ENCODE results near the gene FOXP2.
"Not testable (repeated sequence)": the region's sequence is repeated elsewhere in the genome, so short reads cannot be mapped to it uniquely, and the experiment has no call there.

Gene FOXP2

DNA sequence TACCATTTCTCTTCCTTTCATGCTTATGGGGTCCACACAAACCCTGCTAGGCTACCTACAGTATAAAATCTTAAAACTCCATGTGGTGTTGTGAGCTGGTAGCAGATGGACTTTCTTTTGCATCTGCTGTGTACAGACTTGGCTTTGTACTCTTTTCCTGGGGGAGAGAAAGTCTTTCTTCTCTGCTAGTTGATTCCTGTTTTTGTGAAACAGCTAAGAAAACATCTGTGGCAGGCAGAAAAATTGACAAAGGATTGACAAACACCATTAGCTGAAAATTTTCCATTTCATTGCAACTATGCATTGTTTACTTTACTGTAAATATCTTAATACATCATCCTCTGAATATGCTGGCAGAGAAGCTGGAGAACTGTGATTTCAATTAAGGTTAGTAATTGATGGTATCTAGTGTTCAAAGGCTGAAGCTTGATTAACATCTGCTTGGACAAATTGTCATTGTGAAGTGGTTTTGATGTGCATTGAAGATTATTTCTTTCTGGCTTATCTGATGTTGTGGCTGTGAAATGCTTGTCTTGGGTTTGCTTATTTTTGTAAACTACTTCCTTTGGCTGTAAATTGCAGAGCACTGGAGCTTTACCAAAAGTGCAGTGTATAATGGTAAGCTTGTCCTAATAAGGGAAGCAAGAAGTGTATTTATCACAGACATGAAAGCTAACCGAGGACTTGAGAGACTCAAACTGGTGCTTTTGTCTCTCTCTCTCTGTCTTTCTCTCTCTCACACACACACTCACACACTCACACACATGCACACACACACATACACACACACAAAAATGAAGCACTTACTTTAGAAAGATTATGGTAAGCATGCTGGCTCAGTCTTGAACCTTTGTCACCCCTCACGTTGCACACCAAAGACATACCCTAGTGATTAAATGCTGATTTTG, at the start of gene FOXP2:
FOXP2 (plus strand) TSS at position 660 of the 908 bp plus-strand sequence. CDS start 11,697 bp downstream, outside the sequence.
- no peaks in the 10 kb centered on the region for H3K36me3 ChIP-seq (ENCODE audit: control insufficient read depth in 5 of 5, insufficient read depth in 5 of 5, low read length in 5 of 5)
- H3K9ac ChIP-seq (ENCODE audit: low read length in 5 of 5): peak within 1 kb of the TSS; percentile 40 to 82 (median 55)
- H3K27ac ChIP-seq (ENCODE audit: low read depth, low read length): peak within 1 kb of the TSS; percentile 15
- no peaks in the 10 kb centered on the region for H3K27me3 ChIP-seq (ENCODE audit: control insufficient read depth in 5 of 5, insufficient read depth in 4 of 5, low read length in 5 of 5)
- H3K4me1 ChIP-seq (ENCODE audit: control insufficient read depth in 5 of 5, insufficient read depth in 5 of 5, low read length in 5 of 5): peaks cover 0 to 21% (median 19%) of the 10 kb centered on the region in 5 donors
- peak within 1 kb of the TSS; percentile 46 to 90 (median 62) for H3K4me3 ChIP-seq (ENCODE audit: low read depth in 1 of 5, low read length in 5 of 5)
- H3K9me3 ChIP-seq (ENCODE audit: control insufficient read depth in 5 of 5, low read length in 5 of 5): no peaks in the 10 kb centered on the region

DNA sequence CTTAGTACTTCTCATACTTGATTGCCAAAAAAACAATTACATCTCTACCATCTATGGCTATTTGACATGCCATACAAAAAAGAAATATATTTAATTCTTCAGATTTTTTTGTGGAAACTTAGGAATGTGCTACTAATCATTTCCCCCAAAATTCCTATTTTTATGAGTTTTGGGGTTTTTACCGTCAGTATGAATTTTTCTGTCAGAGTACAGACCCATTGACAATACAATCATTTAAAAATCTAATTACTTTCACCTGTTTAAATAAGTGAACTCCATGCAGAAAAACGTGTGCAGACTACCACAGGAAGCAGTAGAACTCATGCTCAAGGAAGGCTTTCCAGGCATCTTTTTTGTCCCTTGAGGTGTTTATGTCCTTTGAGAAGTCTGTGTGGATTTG, 48.8 kb upstream of the FOXP2 start:
- Histone ChIP-seq H3K9ac (ENCODE audit: low read length in 5 of 5) (no peak overlapping the region), H3K27ac (ENCODE audit: low read depth, low read length) (no peak overlapping the region), H3K27me3 (ENCODE audit: control insufficient read depth in 5 of 5, insufficient read depth in 4 of 5, low read length in 5 of 5) (no peaks in the 10 kb centered on the region), H3K4me1 (ENCODE audit: control insufficient read depth in 5 of 5, insufficient read depth in 5 of 5, low read length in 5 of 5) (peaks cover 0 to 7% (median 0%) of the 10 kb centered on the region in 5 donors), H3K4me3 (ENCODE audit: low read depth in 1 of 5, low read length in 5 of 5) (no peak overlapping the region), H3K36me3 (ENCODE audit: control insufficient read depth in 5 of 5, insufficient read depth in 5 of 5, low read length in 5 of 5) (no peaks in the 10 kb centered on the region), H3K9me3 (ENCODE audit: control insufficient read depth in 5 of 5, low read length in 5 of 5) (no peaks in the 10 kb centered on the region)

DNA sequence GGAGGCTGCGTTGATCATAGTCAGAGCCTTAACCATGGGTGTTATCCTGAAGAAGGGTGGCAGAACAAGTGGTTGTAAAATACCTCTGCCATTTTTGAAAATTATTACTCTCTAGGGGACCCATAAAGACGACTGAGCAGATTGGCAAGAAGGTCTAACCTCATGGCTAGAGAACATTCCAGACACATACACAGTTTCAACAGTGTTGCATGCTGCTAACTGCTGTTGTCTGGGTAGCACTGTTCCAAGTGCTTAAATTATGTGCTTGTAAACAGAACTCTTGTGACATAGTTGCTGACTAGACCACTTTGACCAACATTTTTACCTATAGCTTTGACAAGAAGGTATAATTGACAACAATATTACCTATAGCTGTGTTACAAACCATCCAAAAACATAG, 46.1 kb upstream of the FOXP2 start:
- H3K4me3 ChIP-seq (ENCODE audit: low read depth in 1 of 5, low read length in 5 of 5): no peak overlapping the region
- H3K9ac ChIP-seq (ENCODE audit: low read length in 5 of 5): no peak overlapping the region
- H3K4me1 ChIP-seq (ENCODE audit: control insufficient read depth in 5 of 5, insufficient read depth in 5 of 5, low read length in 5 of 5): peaks cover 0 to 7% (median 0%) of the 10 kb centered on the region in 5 donors
- no peak overlapping the region for H3K27ac ChIP-seq (ENCODE audit: low read depth, low read length)
- no peaks in the 10 kb centered on the region for H3K27me3 ChIP-seq (ENCODE audit: control insufficient read depth in 5 of 5, insufficient read depth in 4 of 5, low read length in 5 of 5)
- no peaks in the 10 kb centered on the region for H3K9me3 ChIP-seq (ENCODE audit: control insufficient read depth in 5 of 5, low read length in 5 of 5)
- H3K36me3 ChIP-seq (ENCODE audit: control insufficient read depth in 5 of 5, insufficient read depth in 5 of 5, low read length in 5 of 5): no peaks in the 10 kb centered on the region

DNA sequence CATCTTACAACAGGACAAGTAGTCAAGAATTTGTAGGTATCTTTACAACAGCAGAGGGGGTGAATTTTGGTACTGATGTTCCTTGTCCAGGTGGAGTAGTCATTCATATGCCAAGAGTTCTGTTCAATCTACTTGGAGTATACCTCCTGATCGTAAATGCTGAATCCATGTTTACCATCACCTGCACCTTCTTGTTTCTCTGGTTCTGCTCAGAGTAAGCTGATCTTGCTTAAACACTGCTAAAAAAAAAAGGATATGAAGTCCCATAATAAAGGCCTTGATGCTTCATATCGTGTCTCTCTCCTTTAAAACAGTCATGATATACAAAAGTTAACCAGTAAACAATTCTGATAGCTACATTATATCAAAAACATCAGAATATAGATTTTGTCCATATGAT, 45.3 kb upstream of the FOXP2 start:
- Histone ChIP-seq H3K9ac (ENCODE audit: low read length in 5 of 5) (no peak overlapping the region), H3K4me1 (ENCODE audit: control insufficient read depth in 5 of 5, insufficient read depth in 5 of 5, low read length in 5 of 5) (peaks cover 0 to 7% (median 0%) of the 10 kb centered on the region in 5 donors), H3K9me3 (ENCODE audit: control insufficient read depth in 5 of 5, low read length in 5 of 5) (no peaks in the 10 kb centered on the region), H3K27ac (ENCODE audit: low read depth, low read length) (no peak overlapping the region), H3K36me3 (ENCODE audit: control insufficient read depth in 5 of 5, insufficient read depth in 5 of 5, low read length in 5 of 5) (no peaks in the 10 kb centered on the region), H3K27me3 (ENCODE audit: control insufficient read depth in 5 of 5, insufficient read depth in 4 of 5, low read length in 5 of 5) (no peaks in the 10 kb centered on the region), H3K4me3 (ENCODE audit: low read depth in 1 of 5, low read length in 5 of 5) (no peak overlapping the region)

DNA sequence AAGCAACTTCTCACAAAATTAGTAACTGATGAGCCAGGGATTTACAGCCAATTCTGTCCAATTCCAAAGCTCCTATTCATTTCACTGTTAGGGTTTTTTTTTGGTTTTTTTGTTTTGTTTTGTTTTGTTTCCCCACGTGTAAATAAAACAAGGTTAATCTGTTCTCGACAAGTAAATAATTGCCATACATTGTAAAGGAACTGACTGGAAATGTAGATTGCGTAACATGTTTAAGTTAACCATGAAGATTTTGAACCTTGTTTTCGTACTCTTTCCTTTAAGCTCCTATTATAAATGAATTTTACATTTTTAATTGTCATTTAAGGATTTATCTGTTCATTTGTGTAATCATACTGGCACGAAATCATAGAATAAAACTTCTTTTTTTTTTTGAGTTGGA, 42.0 kb upstream of the FOXP2 start:
- Histone ChIP-seq H3K36me3 (ENCODE audit: control insufficient read depth in 5 of 5, insufficient read depth in 5 of 5, low read length in 5 of 5) (no peaks in the 10 kb centered on the region), H3K27me3 (ENCODE audit: control insufficient read depth in 5 of 5, insufficient read depth in 4 of 5, low read length in 5 of 5) (no peaks in the 10 kb centered on the region)

DNA sequence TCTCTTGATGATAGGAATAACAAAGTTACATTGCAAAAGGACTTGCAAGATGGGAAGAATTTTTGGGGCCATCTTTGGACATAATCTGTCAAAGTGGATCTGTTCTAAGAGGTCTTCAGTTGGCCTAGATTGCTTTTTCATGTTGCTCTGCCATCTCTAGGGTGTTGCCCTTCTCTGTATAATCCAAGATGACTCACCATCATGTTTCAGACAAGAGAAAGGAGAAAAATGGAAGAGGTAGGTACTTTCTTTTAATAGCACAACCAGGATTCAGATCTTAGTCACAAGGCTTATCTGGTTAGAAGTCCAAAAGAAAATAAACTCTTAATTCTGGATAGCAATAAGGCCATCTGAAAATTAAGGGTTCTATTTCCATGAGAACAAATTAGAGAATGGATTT, 38.7 kb upstream of the FOXP2 start:
- H3K27me3 ChIP-seq (ENCODE audit: control insufficient read depth in 5 of 5, insufficient read depth in 4 of 5, low read length in 5 of 5): no peaks in the 10 kb centered on the region
- no peaks in the 10 kb centered on the region for H3K4me1 ChIP-seq (ENCODE audit: control insufficient read depth in 5 of 5, insufficient read depth in 5 of 5, low read length in 5 of 5)
- H3K27ac ChIP-seq (ENCODE audit: low read depth, low read length): no peak overlapping the region
- no peak overlapping the region for H3K4me3 ChIP-seq (ENCODE audit: low read depth in 1 of 5, low read length in 5 of 5)
- H3K36me3 ChIP-seq (ENCODE audit: control insufficient read depth in 5 of 5, insufficient read depth in 5 of 5, low read length in 5 of 5): no peaks in the 10 kb centered on the region
- H3K9me3 ChIP-seq (ENCODE audit: control insufficient read depth in 5 of 5, low read length in 5 of 5): no peaks in the 10 kb centered on the region
- no peak overlapping the region for H3K9ac ChIP-seq (ENCODE audit: low read length in 5 of 5)

More for the DNA sequence above, 42.0 kb upstream of the FOXP2 start:
- no peaks in the 10 kb centered on the region for H3K9me3 ChIP-seq (ENCODE audit: control insufficient read depth in 5 of 5, low read length in 5 of 5)
- peaks cover 0 to 7% (median 0%) of the 10 kb centered on the region in 5 donors for H3K4me1 ChIP-seq (ENCODE audit: control insufficient read depth in 5 of 5, insufficient read depth in 5 of 5, low read length in 5 of 5)
- no peak overlapping the region for H3K9ac ChIP-seq (ENCODE audit: low read length in 5 of 5)
- no peak overlapping the region for H3K4me3 ChIP-seq (ENCODE audit: low read depth in 1 of 5, low read length in 5 of 5)
- no peak overlapping the region for H3K27ac ChIP-seq (ENCODE audit: low read depth, low read length)

DNA sequence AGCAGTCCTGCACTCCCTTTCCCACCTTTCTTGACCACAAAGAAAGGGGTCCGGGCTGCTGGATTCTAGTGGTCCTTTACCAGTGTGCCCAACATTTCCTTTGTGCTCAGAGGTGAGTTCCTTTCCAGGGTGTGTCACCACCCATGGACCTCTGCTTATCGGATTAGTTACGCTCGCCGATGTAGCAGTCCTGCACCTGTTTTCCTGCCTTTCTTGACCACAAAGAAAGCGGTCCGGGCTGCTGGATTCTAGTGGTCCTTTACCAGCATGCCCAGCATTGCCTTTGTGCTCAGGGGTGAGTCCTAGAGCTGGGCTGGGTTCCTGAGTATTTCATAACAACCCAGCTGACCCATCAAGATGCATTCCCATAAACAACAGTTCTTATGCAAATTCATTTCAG, 30.7 kb upstream of the FOXP2 start:
- not testable (repeated sequence) for H3K4me1 ChIP-seq (ENCODE audit: control insufficient read depth in 5 of 5, insufficient read depth in 5 of 5, low read length in 5 of 5); H3K9me3 ChIP-seq (ENCODE audit: control insufficient read depth in 5 of 5, low read length in 5 of 5); H3K9ac ChIP-seq (ENCODE audit: low read length in 5 of 5); H3K27me3 ChIP-seq (ENCODE audit: control insufficient read depth in 5 of 5, insufficient read depth in 4 of 5, low read length in 5 of 5); H3K27ac ChIP-seq (ENCODE audit: low read depth, low read length); H3K4me3 ChIP-seq (ENCODE audit: low read depth in 1 of 5, low read length in 5 of 5); H3K36me3 ChIP-seq (ENCODE audit: control insufficient read depth in 5 of 5, insufficient read depth in 5 of 5, low read length in 5 of 5)

DNA sequence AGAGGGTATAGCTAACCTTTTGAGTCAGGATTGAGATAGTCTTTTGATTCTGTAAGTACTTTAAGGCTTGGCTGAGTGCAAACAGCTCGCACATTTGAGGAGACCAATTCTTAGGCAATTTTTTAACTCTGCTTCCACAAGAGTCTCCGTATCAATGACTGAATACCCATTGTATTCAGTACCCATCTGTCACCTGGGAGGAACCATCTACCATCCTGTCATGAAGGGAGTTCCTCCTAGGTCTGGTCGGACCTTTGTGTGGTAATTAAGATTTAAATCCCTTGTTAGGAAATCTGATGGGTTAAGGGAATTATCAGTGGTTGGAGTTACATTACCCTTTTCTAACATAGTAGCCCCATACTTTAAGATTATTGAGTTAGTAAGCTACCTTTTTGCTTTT, 30.3 kb upstream of the FOXP2 start:
- H3K36me3 ChIP-seq (ENCODE audit: control insufficient read depth in 5 of 5, insufficient read depth in 5 of 5, low read length in 5 of 5); H3K27me3 ChIP-seq (ENCODE audit: control insufficient read depth in 5 of 5, insufficient read depth in 4 of 5, low read length in 5 of 5); H3K4me1 ChIP-seq (ENCODE audit: control insufficient read depth in 5 of 5, insufficient read depth in 5 of 5, low read length in 5 of 5); H3K4me3 ChIP-seq (ENCODE audit: low read depth in 1 of 5, low read length in 5 of 5); H3K9ac ChIP-seq (ENCODE audit: low read length in 5 of 5); H3K9me3 ChIP-seq (ENCODE audit: control insufficient read depth in 5 of 5, low read length in 5 of 5); H3K27ac ChIP-seq (ENCODE audit: low read depth, low read length): not testable (repeated sequence)

DNA sequence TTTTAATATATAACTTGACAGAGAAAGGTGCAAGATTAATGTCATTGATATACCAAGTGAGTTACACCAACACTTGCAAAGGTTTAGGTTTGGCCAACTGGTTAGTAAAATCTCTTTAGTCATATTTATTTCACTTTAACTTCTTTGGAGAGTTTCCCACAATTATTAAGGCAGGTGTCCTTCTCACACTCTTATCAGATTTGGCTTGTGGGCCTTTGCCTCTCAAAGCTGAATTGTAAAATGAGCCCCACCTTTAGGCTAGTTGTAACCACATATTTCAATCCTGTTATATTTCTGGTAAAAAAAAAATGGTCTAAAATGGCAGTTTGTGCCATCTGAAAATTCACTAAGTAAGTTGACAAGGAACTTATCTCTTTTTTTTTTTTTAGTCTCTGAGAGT, 26.6 kb upstream of the FOXP2 start:
- Histone ChIP-seq H3K4me3 (ENCODE audit: low read depth in 1 of 5, low read length in 5 of 5) (no peak overlapping the region), H3K27me3 (ENCODE audit: control insufficient read depth in 5 of 5, insufficient read depth in 4 of 5, low read length in 5 of 5) (no peaks in the 10 kb centered on the region), H3K36me3 (ENCODE audit: control insufficient read depth in 5 of 5, insufficient read depth in 5 of 5, low read length in 5 of 5) (no peaks in the 10 kb centered on the region), H3K4me1 (ENCODE audit: control insufficient read depth in 5 of 5, insufficient read depth in 5 of 5, low read length in 5 of 5) (no peaks in the 10 kb centered on the region), H3K9ac (ENCODE audit: low read length in 5 of 5) (no peak overlapping the region), H3K27ac (ENCODE audit: low read depth, low read length) (no peak overlapping the region), H3K9me3 (ENCODE audit: control insufficient read depth in 5 of 5, low read length in 5 of 5) (no peaks in the 10 kb centered on the region)

DNA sequence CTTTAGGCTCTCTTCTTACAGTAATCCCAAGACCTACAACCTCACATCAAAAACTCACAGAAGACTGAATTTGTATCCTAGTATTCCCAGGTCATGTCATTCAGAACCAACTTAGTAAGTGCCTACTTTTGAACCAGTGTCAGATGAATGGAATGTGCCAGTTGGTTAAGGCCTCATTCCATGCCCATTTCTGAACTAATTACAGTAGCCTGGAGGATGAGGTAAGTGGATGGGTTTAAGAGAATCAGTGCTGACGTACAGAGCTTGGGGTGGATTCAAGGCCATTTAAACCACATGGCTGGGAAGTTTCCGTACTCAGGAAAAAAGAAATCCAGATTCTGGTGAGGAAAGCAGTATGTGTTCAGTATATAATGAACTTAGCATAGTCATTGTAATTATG, 21.9 kb upstream of the FOXP2 start:
- H3K4me1 ChIP-seq (ENCODE audit: control insufficient read depth in 5 of 5, insufficient read depth in 5 of 5, low read length in 5 of 5): no peaks in the 10 kb centered on the region
- H3K9ac ChIP-seq (ENCODE audit: low read length in 5 of 5): no peak overlapping the region
- no peaks in the 10 kb centered on the region for H3K27me3 ChIP-seq (ENCODE audit: control insufficient read depth in 5 of 5, insufficient read depth in 4 of 5, low read length in 5 of 5)
- no peaks in the 10 kb centered on the region for H3K9me3 ChIP-seq (ENCODE audit: control insufficient read depth in 5 of 5, low read length in 5 of 5)
- no peaks in the 10 kb centered on the region for H3K36me3 ChIP-seq (ENCODE audit: control insufficient read depth in 5 of 5, insufficient read depth in 5 of 5, low read length in 5 of 5)
- no peak overlapping the region for H3K27ac ChIP-seq (ENCODE audit: low read depth, low read length)
- no peak overlapping the region for H3K4me3 ChIP-seq (ENCODE audit: low read depth in 1 of 5, low read length in 5 of 5)
